Right kidney (tissue), 1 donor: Measurements from ENCODE around the gene FBXO17.
A peak's percentile ranks its signal among the peaks of the same experiment; 100 is the strongest.
"Not testable (repeated sequence)": the region's sequence is repeated elsewhere in the genome, so short reads cannot be mapped to it uniquely, and the experiment has no call there.

Source experiments
- DNase-seq: peaks from one replicate; pipeline ENCODE4 v3.0.0-alpha.2; 2016

The FBXO17 gene

DNA sequence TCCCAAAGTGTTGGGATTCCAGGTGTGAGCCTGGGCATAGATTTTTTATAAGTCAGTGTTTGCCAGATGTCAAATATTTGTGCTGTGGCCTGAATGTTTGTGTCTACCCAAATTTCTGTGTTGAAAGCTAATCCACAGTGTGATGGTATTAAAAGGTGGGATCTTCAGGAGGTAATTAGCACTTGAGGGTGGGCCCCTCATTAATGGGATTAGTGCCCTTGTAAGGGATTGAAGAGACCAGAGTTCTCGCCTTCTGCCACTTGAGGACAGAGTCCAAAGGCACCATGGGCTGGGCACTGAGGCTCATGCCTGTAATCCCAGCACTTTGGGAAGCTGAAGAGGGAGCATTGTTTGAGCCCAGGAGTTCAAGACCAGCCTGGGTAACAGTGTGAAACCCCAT is 9.7 kb upstream of the FBXO17 start:
- no peak for DNase-seq

DNA sequence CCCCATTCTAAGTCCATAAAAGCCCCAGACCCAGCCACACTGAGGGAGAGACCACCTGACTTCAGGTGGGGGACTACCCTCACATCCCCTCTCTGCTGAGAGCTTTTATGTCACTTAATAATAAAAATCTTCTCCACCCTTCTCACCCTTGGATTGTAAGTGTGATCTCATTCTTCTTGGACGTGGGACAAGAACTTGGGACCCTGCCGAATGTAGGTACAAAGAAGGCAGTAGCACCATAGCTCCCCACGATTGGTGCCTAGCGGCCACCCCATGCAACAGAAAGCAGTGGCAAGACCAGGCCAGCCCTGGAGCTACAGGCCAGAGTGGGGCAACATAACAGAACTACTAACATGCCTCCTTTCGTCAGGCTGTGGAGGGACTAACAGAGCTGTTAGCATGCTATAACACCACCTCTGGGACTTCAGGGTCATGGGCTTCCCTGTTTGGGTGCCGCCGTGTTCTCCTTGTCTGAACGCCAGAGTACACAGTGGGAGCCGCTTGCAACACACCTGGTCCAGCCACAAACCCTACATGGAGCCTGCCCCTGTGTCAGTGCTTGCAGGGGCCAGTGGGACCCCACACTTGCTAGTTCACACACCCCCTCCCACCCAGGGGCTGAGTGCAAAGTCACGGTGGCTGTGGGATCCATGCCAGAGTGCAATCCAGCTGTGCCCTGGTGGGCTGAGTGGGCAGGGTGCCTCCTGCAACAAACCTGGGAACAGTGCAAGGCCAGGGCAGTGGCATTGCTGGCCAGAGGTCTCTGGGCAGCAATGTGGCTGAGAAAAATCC is 5.2 kb upstream of the FBXO17 start:
- DNase-seq, result no peak

DNA sequence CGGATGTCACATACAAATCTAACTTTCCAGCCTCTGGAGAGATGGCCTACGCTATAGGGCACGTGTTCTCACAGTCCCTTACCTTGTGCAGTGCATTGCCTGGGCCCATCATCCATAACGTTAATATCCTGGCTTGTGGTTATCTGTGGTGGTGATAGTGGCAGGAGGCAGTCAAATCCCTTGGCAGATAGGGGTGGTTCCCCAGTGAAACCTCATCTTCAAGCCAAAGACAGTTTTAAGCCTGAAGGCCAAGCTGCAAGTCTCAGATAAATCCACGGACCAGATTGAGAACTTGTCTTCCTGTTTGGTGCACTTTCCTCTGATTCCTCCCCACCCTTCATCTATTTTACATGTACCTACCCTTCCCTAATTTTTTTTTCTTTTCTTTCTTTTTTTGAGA is 4.3 kb upstream of the FBXO17 start:
- DNase-seq, result no peak

DNA sequence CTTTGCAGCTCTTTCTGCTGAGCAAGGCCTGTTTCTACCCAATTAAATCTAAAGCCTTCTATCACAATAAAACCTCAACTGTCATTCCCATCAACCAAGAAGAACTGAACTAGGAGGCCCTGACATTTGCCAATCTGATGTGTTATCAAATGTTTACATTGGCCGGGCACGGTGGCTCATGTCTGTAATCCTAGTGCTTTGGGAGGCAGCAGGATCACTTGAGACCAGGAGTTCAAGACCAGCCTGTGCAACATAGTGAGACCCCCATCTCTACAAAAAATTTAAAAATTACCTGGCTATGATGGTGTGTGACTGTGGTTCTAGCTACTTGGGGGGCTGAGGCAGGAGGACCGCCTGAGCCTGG is 2.8 kb upstream of the FBXO17 start:
- no peak for DNase-seq

DNA sequence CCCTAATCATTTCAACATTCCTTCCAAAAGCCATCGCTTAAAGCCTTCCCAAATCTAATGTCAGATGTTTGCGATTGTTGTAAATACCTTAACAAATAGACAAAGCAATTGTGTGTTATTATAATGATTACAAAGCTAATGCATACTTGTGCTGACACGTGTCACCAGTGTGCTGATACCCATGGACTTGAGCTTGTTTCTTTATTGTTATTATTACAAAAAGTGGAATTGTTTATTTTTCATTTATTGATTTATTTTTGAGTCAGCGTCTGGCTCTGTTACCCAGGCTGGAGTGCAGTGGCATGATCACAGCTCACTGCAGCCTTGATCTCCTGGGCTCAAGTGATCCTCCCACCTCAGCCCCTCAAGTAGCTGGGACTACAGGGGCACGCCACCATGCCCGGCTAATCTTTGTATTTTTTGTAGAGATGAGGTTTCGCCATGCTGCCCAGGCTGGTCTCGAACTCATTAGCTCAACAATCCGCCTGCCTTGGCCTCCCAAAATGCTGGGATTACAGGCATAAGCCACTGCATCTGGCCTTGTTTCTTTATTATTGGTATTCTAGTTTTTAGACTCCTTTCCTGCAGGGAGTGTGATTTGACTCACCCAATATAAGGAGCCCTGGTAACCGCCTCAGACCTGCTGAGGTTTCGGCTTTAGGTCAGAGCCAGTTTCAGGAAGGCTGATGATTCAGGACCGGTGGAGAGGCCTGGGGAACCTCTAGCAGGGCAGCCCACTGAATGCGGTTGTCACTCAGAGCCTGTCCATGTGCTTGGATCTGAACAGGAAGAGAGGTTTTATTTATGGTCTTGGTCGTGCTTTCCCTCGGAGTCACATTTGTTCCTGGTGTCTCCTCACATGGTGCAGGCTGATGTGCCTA is 2.1 kb upstream of the FBXO17 start:
- DNase-seq, result no peak

DNA sequence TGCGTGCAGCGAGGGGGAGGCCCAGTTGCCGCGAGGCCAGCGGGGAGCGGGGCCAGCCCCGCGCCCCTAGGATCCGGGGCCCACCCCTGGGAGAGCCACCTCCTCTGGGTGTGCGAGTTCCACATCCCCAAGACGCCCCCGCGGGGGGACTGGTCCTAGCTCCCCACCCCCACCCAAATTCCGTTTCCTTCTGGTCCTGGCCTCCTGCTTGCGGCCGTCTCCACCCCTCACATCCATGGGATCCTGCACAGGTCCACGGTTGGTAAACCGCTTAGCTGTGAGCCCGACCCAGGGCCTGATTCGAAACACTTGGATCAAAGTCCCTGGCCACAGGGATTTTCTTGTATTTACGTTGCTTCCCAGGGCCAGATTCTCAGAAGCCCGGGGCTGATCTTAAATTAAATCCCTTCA is 324 bp upstream of the FBXO17 start:
- DNase-seq, result peak; percentile 82

DNA sequence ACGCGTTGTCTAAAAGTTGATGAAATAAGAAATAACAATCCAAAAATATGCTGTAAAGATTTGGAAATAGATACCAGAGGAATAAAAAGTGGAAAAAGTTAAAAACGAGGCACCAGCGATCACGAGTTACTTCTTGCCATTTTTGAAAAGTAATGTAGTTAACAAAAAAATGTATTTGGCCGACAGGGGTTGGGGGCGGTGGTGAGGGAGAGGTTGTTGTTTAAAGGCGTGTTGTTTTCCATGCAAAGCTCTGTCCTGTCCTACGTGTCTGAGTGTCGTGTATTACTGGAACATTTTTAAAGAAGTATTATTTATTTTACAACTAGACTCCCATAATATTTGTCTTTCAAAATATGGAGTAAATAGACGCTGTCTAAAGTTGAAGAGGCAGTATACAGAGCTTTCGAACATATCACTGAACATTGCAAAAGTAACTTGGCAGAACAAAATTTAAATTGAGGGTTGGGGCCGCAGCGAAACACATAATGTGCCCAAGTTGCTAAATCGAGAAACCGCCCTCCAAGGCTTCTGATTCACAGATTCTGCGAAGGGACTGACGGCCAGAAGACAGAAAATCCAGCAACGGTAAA is 823 bp downstream of the FBXO17 start:
- no peak for DNase-seq

DNA sequence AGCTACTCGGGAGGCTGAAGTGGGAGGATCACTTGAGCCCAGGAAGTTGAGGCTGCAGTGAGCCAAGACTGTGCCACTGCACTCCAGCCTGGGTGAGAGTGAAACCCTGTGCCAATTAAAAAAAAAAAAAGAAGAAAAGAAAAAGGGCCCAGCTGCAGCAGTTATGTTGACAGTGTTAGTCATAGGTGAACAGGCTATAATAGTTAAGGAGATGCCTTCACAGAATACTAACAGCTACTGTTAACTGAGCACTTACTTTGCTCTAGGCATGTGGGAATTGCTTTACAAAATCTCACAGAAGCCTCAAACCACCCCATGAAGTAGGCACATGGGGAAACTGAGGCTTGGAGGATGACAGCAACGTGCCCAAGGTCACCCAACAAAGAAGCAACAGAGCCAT is 3.9 kb downstream of the FBXO17 start:
- DNase-seq, result no peak

DNA sequence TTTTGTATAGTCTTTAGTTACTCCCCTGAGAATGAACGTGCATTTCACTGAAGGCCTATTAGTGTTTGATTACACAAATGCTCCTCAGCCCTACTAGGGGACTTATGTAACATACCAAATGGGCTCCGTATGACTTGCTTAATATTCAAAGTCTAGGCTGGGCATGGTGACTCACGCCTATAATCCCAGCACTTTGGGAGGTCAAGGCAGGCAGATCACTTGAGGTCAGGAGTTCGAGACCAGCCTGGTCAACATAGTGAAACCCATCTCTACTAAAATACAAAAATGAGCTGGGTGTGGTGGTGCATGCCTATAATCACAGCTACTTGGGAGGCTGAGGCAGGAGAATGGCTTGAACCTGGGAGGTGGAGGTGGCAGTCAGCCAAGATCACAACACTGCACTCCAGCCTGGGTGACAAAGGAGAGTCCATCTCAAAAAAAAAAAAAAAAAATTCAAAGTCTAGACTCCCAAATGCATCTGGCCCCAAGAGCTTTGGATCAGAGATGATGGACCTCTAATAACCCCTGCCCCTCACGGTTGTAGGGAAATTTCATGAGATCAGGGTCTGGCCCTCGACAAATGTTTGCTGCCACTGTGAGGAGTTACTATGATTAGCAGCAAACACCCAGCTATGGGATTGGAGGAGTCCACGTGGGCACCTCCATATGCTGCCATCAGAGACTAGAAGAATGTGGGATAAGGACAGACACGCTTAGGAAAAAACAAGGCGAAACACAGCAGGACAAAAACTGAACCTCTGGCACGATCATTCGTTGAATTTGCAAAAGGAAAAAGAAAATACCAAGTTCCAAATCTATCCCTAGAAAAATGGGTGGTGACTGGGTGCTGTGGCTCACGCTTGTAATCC is 4.6 kb downstream of the FBXO17 start:
- DNase-seq, result no peak

DNA sequence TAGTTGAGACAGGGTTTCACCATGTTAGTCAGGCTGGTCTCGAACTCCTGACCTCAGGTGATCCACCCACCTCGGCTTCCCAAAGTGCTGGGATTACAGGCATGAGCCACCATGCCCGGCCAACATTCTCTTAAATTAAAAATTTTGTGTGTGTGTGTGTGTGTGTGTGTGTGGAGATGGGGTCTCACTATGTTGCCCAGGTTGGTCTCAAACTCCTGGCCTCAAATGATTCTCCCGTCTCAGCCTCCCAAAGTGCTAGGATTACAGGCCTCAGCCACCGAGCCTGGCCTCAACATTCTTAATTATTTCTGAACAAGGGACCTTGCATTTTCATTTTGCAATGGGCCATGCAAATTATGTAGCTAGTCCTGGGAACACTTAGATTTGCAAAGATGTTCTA is 9.4 kb downstream of the FBXO17 start:
- not testable (repeated sequence) for DNase-seq

DNA sequence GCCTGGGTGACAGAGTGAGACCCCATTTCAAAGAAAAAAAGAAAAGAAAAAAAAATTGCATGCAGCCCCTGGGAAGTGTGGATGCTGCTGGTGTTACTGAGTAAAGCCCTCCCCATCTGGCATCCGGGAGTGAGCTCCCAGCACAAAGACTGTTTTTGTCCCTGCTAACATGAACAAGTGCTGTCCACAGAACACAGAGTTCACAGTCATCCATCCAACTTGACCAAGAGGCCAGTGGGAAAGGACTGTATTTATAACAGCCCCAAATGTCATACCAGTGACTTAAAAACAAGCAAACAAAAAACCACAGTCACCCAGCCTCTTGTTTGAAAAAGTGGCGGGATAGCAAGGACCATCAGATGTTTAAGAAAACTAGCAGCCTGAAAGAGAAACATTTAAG is 10.8 kb downstream of the FBXO17 start:
- no peak for DNase-seq

DNA sequence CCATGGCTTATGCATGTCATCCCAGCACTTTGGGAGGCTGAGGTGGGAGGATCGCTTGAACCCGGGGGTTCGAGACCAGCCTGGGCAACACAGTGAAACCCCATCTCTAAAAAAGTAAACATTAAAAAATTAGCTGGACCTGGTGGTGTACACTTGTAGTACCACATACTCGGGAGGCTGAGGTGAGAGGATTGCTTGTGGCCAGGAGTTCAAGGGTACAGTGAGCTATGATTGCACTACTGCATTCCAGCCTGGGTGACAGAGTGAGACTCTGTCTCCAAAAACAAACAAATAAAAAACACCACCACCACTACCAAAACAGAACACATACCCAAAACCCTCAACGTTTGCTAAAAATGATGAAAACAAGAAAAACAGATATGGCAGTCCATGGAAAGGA is 15.9 kb downstream of the FBXO17 start:
- DNase-seq, result no peak

DNA sequence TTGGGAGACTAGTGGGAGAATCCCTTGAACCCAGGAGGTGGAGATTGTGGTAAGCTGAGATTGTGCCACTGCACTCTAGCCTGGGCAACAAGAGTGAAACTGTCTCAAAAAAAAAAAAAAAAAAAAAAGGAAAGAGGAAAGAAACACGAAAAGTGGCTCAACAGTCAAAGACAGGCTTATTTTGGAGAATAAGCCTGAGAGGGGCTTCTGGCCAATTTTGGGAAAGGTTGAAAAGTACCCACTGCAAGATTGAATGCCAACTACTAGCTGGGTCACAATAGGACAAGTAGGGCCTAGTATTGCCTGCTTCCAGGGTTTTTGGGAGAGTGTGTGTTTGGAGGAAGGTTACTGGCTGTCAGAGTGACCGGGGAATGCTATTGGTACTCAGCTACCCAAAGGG is 17.2 kb downstream of the FBXO17 start:
- no peak for DNase-seq

DNA sequence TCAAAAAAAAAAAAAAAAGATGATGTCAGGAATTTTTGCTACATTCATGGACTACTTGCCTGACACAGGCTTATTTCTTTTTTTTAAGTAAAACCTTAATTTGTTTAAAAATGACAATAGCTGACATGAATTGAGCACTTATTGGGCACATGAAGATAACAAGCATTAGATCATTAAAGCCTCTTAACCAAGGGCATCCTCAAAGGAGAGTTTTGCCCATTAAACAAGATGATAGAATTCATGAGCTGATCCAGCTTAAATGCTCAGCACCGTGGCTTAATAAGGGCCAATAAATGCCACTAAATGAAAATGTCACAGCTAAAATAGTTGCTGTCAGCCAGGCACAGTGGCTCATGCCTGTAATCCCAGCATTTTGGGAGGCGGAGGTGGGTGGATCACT is 19.3 kb downstream of the FBXO17 start:
- DNase-seq, result no peak

DNA sequence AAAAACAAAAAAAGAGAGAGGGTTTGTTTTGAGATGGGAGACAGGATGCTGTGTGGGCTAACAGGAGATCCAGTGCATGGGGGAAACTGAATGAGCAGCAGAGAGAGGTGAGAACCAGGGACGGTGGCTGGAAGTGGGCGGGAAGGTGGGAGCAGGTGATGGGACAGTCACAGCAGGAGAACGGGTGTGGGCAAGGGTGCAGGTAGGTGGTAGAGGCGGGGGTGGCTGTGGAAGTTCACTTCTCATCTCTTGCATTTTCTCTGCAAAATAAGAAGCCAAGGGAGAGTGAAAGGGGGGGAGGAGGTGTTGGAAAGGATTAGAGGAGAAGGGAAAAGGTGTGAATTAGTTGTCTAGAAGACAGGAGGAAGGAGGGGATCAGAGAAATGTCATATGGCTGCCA is 21.9 kb downstream of the FBXO17 start:
- no peak for DNase-seq

DNA sequence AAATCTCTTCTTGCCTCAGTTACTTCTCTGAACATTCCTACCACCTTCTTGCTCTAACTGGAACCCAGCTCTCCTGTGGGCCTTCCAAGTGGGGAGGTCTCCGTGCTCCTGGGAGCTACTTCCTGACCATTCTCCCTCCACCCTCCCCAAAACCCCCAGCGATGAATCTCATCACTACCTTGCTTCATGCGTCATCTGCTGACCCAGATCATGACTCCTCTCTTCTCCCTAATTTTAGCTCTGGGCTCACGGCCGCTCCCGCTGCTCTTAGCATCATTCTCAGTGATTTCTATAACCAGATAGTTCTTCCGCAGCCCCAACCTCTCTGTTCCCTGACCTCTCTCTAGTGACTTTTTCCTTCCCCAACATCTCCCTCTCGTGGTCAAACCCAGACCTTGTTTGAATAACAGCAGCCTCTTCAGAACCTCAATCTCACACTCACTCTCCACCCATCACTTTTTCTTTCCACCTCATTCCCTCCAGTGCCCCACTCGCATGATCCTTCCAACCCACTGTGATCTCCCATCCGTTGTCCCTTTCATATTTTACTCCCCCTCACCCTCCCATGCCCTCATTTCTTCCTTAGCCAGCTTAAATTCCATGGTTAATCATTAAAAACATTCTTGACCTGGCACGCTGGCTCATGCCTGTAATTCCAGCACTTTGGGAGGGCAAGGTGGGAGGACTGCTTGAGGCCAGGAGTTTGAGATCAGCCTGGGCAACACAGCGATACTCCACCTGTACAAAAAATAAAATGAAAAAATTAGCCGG is 23.0 kb downstream of the FBXO17 start:
- DNase-seq, result peak; percentile 68

DNA sequence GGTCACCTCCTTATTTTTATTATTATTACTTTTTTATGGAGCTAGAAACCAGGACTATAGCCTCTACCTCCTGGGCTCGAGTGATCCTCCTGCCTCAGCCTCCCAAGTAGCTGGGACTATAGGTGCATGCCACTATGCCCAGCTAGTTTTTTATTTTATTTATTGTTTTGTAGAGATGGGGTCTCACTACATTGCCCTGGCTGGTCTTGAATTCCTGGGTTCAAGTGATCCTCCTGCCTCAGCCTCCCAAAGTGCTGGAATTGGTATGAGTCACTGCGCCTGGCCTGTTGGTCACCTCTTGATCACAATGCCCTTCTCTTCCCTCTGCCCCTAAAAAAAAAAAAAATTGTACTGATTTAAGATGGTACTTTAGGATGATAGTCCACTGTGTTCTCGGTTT is 24.4 kb downstream of the FBXO17 start:
- DNase-seq, result no peak

DNA sequence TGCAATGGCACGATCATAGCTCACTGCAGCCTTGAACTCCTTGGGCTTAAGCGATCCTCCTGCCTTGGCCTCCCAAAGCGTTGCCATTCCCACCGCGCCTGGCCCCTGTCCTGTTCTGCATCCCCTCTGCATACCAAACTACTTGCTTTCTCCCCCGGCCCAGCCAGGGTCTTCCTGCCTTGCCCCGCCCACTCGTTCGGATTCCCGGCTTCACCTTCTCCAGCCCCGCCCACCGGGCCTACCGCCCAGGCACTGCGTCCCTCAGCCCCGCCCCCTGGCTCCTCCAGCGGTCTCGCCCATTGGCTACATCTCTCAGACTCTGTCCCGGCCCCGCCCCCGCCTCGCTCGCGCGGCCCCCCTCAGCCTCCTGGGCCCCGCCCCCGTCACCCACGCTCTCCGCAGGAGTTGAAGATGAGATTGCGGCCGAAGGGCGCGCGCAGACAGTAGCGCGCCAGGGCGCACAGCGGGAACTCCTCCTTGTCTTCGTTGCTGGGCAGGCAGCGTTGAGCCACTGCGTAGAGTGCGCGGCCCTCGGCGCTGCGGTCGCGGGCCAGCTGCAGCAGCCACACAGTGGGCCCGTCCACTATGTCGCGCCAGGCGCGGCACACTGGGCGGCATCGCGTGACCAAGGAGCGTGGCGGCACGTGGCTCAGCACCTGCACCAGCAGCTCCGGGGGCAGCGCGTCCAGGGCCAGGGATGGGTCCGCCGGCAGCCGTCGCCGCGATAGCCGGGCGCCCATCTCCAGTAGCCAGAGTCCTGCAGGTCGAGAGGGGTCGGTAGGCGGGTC is 25.8 kb downstream of the FBXO17 start:
- peak; percentile 73 for DNase-seq

DNA sequence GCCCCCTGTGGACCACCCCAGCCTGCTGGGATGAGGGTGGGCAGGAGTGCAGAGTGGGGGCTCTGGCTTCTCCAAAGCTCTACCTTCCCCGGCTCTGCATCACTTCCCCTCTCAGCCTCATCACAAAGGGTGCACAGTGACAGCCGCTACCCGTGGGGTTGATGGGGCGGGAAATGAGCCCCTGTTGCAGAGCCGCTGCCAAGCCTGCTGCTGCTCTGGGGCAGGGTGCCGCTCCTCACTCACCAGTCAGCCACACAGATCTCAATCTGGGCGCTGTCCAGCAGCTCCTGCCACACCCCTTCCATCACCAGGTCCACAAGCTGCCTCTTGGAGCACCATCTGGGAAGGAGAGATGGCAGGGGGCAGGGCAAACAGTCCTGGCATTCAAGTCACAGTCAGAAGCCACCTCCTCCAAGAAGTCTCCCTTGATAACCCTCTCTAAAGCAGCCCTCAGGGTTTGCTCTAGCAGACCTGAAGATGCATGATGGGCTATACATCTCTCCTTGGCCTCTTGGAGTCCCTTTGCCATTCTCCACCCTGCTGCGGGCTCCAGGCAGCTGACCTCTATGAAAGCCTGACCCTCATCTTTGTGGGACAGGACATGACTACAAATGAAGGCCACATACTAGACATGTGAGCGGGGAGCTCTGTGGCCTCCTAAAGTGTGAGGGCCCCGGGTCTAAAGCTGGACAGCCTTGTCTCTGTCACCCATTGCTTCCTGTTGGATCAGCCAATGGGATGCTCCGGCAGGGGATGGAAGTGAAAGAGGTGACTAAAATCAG is 29.1 kb downstream of the FBXO17 start:
- no peak for DNase-seq
